Measurements from ENCODE around the gene RAD18.

DNA sequence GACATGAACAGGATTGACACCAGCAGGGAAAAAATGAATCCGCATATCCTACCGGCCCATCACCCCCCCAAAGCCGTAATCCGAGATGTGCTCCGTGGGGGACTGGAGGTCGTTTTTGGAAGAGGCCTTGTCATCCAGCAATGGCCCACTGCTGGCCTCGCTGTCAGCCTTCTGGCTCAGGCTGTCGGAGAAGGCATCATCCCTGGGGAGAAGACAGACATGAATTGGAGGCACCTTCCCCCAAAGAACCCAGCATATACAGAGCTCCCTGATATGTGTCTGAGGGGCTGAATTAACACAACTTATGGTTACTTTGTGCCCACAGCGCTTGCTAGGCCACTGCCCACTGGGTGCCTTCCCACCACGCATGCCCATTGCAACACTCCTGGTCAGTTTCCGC, 29.6 kb upstream of the RAD18 start:
- TF ChIP-seq, protein P1, sequence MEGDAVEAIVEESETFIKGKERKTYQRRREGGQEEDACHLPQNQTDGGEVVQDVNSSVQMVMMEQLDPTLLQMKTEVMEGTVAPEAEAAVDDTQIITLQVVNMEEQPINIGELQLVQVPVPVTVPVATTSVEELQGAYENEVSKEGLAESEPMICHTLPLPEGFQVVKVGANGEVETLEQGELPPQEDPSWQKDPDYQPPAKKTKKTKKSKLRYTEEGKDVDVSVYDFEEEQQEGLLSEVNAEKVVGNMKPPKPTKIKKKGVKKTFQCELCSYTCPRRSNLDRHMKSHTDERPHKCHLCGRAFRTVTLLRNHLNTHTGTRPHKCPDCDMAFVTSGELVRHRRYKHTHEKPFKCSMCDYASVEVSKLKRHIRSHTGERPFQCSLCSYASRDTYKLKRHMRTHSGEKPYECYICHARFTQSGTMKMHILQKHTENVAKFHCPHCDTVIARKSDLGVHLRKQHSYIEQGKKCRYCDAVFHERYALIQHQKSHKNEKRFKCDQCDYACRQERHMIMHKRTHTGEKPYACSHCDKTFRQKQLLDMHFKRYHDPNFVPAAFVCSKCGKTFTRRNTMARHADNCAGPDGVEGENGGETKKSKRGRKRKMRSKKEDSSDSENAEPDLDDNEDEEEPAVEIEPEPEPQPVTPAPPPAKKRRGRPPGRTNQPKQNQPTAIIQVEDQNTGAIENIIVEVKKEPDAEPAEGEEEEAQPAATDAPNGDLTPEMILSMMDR (IDR thresholded peaks at IDR 0.05 in 8 of 11, conservative IDR thresholded peaks at IDR 0.05 in 3 of 11): no peak
- TF ChIP-seq POLR2A (IDR thresholded peaks at IDR 0.05) (no peak), POLR2AphosphoS5 (IDR thresholded peaks at IDR 0.05) (no peak)

Measured in spleen (tissue), 7 donors.